Measurements from ENCODE around the gene PPP2R5E.
A peak's percentile ranks its signal among the peaks of the same experiment; 100 is the strongest.
"Not testable (repeated sequence)": the region's sequence is repeated elsewhere in the genome, so short reads cannot be mapped to it uniquely, and the experiment has no call there.

The PPP2R5E gene

DNA sequence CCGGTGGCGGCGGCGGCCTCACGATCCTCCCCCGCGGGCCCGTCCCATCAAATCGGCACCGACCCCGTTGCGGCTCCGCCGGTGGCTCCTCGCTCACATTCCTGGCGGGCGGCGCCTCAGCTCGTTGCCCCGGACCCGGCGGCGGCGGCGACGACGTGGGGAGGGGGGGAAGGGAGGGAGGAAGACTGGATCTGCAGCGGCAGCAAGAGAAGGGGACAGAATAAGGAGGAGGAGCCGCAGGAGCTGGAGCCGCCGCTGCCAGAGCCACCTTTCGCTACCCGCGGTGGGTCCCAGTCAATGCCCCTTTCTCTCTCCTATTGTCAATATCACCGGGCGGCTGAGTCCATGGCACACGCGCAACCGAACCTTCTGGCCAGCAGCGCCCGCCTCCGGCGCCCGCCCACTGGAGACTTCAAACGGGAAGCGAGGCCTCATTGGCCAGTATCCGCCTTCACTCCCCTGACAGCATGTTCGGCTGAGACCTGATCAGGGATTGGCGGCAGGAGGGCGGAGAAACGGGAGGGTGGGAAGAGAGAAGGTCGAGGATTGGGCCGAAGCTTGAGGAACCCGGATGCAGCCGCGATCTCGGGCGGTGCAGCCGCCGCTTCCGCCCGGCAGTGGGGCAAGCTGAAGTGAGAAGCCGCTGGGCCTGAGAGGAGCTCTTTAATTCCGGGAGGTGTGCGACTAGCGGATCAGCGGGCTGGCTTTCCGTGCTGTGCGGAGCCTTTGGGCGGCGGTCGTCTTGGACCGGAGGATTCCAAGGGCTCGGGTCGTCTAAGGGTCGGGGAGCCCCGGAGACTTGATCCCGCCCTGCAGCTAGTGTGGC, at the start of gene PPP2R5E:
PPP2R5E (minus strand) TSS at position 378 of the 826 bp plus-strand sequence. CDS start 3,692 bp downstream, outside the sequence.
- peak; percentile 96 for DNase-seq

DNA sequence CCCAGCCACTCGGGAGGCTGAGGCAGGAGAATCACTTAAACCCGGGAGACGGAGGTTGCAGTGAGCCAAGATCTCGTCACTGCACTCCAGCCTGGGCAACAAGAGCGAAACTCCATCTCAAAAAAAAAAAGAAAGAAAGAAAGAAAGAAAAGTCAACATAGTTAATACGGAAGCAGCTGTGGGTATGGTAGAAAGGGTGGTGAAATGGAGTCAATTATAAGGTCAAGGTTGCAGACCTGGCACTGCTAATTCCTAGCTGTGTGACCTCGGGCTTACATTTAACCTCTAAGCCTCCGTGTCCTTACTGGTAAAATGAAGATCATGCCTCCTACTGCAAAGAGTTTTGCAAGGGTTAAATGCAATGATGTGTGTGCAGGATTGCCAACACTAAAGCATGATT, 39.9 kb upstream of the PPP2R5E start:
- DNase-seq = not testable (repeated sequence)

DNA sequence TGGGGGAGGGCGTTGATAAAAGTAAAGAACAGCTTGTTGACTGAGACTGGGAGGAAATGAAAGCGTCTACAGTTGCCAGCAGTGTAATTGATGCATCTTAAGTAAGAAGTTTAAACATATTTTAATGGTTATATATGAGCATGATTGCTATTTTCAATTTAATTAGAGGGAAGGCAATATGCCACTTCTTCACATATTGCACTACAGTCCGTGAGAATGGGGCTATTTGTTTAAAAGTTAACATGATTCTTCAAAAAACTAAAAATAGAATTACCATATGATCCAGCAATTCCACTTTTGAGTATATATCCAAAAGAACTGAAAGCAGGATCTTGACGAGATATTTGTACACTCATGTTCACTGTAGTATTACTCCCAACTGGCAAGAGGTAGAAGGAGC, 38.3 kb upstream of the PPP2R5E start:
- no peak for DNase-seq

DNA sequence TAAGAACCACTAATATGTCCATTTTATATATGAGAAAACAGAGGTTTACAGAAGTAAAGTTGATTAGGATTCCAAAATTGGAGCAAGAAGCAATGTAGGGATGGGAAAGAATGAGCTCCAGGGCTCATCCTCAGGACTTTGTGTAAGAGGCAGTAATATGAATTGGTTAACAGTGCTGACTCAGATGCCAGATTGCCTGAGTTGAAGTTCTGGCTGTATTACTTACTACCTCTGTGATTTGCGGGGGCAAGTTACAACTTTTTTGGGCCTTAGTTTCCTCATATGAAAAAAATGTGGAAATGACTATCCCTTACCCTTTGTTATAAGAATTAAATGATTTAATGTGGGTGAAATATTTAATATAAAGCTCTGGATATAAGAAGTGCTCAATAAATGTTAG, 35.1 kb upstream of the PPP2R5E start:
- DNase-seq = no peak

DNA sequence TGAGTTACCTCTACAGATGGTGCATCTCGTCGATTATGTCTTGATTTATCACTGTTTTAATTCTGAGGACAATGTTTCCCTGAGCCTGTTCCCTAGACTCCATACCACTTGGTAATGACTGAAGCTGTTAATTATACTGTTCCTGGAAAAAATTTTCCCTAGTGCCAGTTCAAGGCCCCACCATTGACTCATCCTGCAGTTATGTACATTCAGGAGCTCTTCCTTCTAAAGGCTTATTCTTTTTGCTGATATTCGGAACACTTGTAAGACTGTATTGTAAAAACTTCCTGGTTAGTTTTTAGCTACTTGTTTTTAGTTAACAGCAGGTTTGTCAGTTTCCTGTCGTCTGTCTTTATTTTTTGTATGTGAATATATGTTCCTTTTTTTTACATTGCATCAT, 30.4 kb upstream of the PPP2R5E start:
- no peak for DNase-seq

DNA sequence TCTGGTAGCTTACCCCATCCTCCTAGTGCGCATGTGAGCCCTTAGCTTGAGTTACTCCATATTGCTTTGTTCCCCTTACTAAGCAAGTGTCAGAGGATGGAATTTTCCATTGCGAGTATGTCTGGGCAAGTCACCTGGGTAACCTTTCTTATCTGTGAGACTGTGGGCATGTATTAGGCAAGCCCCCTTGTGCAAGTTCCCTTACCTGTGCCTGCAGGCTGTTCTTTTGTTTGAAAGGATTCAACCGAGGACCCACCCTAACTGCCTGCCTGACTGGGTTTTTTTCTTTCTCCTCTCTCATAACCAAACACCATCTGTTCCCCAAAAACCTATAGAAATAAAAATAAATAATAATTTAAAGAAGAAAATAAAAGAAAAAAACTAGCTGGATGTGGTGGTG, 22.3 kb upstream of the PPP2R5E start:
- no peak for DNase-seq

DNA sequence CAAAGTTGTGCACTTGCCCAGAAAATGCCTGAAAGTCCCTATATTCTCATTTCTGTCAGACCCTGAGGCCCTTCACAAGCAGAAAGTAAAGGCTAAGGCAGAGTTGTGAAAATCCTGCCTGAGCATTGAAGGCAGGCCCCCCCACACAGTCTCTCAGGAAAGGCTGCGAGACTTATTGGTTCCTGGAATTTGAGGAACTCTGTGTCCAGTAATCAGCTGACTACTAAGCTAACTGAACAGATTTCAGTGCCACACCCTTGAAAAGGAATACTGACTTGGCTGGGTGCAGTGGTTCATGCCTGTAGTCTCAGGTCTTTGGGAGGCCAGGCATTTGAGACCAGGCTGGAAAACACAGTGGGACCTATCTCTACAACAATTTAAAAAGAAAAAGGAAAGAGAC, 21.1 kb upstream of the PPP2R5E start:
- DNase-seq = no peak

DNA sequence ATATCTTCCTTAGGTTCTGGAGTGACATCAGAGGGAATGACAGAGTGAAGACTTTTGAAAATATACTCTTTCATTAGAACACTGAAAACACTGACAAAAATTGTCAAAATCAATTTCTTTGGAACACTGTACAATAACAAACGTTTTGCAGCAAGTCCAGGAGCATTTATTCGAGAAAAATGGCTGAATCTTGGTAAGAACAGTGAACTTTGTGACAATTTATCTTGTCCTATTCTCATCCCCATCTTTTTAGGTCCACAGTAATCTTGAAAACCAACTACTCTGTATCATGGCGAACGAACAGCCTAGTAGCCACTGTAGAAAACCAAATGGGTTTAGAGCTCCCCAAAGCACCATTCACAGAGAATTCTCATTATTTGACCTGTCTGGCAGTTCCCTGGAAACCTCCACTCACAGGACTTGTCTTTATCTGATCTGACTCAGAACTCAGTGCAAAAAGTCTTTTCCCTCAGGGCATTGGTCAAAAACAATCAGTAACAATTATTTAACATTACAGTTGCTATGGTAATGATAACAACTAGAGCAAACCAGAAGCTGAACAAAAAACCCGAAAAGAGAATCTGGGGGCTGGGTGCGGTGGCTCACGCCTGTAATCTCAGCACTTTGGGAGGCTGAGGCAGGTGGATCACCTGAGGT, 20.3 kb upstream of the PPP2R5E start:
- no peak for DNase-seq

DNA sequence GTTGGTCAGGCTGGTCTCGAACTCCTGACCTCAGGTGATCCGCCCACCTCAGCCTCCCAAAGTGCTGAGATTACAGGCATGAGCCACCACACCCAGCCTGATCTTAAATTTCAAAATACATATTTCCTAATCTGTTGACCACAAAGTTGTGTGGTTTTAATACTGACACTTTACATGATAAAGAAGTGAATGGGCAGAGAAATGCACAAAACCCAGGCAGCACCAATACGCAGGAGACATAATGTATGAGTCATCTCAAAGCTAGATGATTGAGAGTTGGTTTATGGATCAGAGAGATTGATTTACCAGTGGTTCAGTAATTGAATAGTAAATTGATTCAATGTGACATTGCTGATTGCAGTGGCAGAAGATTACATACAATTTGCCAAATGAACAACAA, 19.2 kb upstream of the PPP2R5E start:
- DNase-seq = no peak

DNA sequence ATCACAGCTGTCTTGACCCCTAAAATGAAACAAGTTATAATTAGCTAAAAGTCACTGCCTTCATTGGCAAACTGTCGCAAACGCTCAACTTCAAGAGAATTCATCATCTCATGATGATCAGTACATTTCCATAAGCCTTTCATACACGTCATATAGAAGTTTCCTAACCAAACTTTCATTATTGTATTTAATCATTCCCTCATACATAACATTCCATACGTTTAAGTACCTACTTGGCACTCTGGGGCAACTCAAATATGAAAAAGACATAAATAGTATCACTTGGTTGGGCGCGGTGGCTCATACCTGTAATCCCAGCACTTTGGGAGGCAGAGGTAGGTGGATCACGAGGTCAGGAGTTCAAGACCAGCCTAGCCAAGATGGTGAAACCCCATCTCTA, 12.4 kb upstream of the PPP2R5E start:
- DNase-seq = no peak

DNA sequence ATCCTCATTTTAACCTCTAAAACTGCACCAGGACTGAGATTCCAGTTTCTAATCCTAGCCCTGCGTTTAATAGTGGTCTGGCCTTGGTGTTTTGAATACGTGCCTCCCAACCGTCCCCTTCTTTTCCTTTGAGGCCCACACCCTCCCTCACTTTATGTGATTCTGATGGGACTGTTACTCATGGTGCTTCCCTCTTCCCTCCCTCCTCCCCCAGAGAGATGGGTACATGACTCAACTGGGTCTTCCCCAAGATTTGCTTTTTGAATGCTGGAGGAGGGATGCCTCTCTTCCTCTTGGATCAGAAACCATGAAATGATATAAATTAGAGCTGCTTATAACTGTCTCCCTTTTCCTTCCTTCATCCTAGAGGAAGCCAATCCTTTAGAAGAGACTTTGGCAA, 8.2 kb upstream of the PPP2R5E start:
- DNase-seq = no peak

DNA sequence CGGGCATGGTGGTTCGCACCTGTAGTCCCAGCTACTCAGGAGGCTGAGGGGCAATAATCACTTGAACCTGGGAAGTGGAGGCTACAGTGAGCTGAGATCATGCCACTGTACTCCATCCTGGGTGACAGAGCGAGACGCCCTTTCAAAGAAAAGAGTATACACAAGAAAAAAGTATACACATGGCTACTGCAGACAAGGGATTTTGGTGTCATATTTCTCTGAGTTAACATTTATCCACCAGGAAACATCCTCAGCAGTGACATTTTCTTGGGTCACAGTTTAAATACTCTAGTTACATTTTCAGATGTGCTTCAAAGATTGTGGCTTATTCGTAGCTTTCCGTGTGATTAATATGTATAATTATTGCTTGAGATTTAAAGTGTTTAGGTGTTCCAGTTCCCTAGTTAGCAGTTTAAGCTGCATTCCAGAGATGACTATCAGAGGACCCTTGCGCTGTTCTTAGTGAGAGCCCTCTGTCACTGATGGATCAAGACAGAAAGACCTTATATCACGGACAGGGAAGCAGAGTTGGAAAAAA, 4.7 kb upstream of the PPP2R5E start:
- no peak for DNase-seq

DNA sequence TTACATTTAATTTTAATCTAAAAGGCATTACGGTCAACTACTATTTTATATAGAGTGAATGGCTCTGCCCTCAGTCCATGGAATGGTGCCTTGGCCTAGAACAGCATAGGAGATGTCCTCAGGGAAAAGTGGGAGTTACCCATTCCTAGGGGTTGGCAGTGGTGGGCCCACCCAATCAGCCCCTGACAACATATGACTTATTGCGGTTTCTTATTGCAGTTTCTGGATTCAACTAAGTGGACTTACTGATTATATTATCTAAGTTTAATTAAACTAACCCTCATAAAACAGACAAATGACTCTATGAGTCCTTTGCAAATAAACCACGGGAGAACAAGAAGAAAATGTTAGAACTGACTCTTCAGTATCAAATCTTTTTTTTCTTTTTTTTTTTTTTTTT, 2.3 kb upstream of the PPP2R5E start:
- DNase-seq = no peak

DNA sequence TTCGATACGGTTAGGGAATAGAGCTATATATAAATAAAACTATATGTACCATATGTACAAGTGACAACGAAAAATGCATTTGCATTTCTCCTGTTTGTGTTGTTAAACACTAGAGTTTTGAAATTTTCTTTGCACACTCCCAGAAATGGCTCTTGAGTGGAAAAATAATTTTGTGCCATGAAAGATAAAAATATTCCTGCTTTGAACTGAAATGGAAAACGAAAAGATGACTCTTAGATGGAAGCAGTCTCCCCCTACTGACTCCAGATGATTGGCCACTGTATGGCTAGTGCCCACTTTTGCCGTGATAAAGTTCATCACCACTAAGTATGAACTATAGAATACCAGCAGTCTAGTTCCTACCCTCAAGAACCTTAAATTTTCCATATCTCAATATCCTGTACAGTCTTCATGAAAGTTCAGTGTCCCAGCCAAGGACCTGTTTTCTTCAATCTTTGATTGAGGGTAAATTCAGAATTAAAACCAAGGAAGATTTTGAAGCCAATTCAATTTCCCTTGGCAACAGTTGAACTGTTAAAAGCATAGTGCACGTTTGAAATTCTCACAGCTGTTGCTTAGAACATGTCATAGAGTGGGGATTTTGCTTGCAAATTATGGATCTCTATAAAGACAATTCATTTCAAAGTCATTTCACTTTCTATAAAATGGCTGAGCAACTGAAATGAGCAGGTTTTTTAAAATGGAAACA, 1.6 kb upstream of the PPP2R5E start:
- no peak for DNase-seq

DNA sequence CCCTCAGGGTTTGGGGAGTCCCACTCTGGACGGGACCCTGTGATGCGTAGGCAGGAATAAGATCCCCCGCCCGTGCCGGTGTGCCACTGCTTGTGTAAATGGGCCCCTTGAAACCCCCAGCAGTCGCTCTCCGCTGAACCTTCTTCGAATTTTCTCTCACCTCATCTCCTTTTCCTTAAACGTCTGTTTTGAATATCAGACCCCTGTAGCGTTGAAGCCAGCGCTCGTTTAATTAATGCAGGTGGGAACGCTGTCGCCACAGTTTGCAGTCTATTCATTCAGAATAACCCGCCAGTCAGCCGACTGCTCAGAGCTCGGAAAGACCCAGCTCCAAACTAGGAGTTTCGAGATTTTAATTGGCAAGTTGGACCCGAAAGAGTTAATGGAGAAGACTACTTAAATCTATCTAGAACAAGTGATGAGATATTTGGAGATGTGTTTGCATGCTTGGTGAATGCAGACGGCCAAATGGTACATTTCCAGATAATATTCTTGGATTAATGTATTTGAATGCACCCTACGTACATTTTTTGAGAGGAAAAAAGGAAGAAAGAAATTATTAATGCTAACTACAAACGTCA, 739 bp upstream of the PPP2R5E start:
- DNase-seq = no peak

DNA sequence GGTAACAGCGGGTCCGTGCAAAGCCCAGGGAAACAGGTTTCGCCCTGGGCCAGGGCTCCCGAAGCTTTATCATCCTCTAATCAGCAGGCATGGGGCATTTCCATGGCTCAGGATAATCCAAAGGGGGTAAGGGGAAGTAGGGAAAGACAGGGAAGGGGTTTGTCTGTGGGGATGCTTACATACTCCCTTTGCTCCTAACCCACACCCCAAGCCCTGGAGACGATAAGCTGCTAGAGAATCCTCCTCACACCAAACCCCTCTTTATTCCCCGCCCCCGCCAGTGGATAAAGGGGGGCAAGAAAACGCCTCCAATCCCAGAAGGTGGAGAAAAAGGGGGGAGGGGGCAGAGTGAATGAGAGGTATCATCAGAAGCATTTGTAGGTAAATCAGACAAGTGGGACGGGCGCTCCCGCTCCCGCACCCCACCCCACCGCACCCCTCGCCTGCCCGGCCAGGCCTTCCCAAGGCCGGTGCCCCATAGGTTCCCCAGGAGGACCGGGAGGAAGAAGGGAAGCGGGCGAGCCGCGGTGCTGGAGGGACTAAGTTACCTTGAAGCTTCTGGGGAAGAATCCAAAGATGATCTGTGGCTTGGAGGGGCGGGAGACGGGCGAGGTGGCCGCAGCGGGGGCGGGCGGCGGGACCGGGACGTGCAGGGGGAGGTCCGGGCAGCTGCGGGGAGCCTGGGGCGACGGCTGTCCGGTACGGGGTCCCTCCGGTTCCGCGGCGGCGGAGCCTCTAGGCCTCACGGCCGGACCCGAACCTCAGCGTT, 762 bp downstream of the PPP2R5E start:
- no peak for DNase-seq

DNA sequence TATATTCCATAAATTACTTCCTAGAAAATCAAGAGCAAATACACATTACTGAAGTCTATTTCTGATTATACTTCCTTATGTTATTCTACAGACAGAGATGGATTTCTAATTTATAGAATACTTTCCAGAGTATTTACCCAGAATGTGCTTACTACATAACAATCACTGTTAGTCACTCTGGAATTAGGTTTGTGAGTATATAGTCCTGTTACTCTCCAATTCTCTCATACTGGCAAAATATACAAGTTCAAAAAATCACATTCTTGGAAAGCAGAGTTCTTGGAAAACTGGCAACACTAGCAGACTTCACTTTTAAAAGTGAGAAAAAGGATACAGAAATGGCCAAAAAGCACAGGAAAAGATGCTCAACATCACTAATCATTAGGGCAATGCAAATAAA, 7.3 kb downstream of the PPP2R5E start:
- no peak for DNase-seq

DNA sequence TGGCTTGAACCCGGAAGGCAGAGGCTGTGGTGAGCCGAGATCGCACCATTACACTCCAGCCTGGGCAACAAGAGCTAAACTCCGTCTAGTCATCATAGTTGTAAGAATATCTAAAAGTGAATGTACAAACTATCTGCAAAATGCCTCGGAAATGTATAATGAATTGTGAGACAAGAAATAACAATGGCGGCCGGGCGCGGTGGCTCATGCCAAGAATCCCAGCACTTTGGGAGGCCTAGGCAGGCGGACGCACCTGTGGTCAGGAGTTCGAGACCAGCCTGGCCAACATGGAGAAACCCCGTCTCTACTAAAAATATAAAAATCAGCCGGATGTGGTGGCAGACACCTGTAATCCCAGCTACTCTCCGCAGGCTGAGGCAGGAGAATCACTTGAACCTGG, 9.7 kb downstream of the PPP2R5E start:
- no peak for DNase-seq

DNA sequence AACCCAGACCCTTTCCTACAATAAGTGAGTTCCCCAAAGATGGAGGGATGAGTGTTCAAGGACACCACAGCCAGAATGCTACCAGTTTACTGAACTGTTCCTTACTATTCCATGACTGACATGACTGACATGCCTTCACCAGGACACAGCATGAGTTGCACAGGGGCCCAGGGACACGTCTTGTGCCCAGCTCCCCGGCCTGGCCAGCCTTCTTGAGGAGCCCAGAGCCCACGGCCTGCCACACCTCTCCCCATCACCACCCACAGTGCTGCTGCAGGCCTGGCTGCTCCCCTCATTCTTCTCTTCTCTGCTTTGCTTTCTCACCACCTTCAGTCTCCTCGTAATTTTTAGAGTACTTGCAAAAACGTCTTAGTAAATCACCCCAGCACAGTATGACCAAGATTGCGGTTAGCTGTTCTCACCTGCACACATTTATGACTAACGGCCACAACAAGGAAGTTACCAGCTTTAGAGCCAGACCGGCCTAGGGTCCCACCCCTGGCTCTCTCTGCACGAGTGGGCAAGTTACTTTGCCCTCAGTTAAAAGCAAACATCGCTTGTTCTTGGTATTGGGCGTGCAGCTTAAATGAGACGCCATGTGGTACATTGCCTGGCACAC, 18.5 kb downstream of the PPP2R5E start:
- no peak for DNase-seq

DNA sequence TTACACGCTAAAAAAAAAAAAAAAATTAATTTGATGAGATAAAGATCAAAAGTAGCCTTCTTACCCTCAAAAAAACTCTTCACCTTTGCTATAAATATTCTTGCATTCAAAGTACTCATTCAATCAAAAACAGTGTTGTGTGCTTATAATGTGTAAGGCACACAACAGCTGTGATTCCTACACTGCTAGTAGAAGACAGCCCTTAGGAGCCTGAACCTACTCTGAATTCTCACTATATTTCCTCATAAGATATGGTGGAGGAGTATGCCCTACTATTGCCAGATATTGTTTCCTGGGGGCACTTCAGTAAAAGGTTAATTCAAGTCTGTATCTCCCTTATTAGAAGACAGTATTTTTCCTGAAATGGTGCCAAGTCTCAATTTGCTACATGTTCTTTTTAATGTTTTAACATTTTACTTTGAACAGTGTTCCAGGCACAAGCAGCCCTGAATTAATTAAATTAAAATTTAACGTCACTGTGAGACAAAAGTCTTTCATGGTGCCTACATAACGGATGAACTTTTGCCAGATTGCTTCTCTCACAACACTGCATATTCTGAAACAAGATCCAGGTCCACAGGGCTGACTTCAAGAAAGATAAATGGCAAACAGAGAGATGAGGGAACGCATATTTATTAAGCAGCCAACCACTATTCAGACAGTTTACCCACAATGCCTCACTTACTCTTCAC, 19.3 kb downstream of the PPP2R5E start:
- no peak for DNase-seq

DNA sequence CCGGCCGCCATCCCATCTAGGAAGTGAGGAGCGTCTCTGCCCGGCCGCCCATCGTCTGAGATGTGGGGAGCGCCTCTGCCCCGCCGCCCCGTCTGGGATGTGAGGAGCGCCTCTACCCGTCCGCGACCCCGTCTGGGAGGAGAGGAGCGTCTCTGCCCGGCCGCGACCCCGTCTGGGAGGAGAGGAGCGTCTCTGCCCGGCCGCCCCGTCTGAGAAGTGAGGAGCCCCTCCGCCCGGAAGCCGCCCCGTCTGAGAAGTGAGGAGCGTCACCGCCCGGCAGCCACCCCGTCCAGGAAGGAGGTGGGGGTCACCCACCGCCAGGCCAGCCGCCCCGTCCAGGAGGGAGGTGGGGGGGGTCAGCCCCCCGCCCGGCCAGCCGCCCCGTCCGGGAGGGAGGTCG, 20.7 kb downstream of the PPP2R5E start:
- DNase-seq = not testable (repeated sequence)

All from activated CD4-positive, alpha-beta T cell treated with anti-CD3 and anti-CD28 coated beads for 1 hour (primary cell).